Endothelial cell of umbilical vein (primary cell): Measurements from ENCODE around the gene TEX12. TPM values are rescaled to one million over a fixed set of nuclear protein-coding genes. Genes with fewer than 3 reads are reported as not detected.

ENCODE experiments used
- BruUV-seq: library from RNA; stranded (reverse); fragments of 400-500 nt; replicated peaks from 2 replicates; lab custom pipeline; 2021; lab: Mats Ljungman, UMichigan
- CTCF ChIA-PET: fragments of 300-600, 350-600 bp; sonication (Branson Sonifier 250); formaldehyde crosslinking; loops from one replicate; lab custom pipeline; 2021; ENCODE audit warnings: antibody characterized with exemption, inconsistent platforms; lab: Charles Lee
- POLR2A ChIA-PET: fragments of 300-600, 350-600 bp; sonication (Branson Sonifier 250); formaldehyde crosslinking; loops from one replicate; lab custom pipeline; 2021; ENCODE audit warnings: antibody characterized with exemption, inconsistent platforms; lab: Charles Lee
- DNase-seq: peaks from one replicate; pipeline ENCODE4 v3.0.0-alpha.2; 2011; ENCODE audit warnings: low read depth, low spot score
- FAIRE-seq: peaks from 2 replicates; lab custom pipeline; 2011; peaks lifted over from hg19 to GRCh38; lab: Jason Lieb, UNC
- H2AFZ ChIP-seq: 2 replicates; pipeline ENCODE4 v1.6.0; 2012; ENCODE audit warnings: low read depth, low read length, control low read depth, inconsistent platforms
- H3K27ac ChIP-seq: 2 replicates; pipeline ENCODE4 v1.5.1; 2011; ENCODE audit warnings: low read depth, mild to moderate bottlenecking, control low read depth, low read length, moderate library complexity; ENCODE audit not compliant: insufficient read depth
- H3K27me3 ChIP-seq, 2 experiments: 2 replicates each; pipeline versions ENCODE4 v1.6.0 to v1.6.1; 2011; ENCODE audit warnings: low read length in 2 of 2, mixed read lengths in 1 of 2; ENCODE audit not compliant: control insufficient read depth in 2 of 2, insufficient read depth in 2 of 2
- H3K36me3 ChIP-seq, 2 experiments: 2 replicates in 1 of 2; 3 replicates in 1 of 2; pipeline ENCODE4 v1.5.1; 2011; ENCODE audit warnings: low read length in 2 of 2, mild to moderate bottlenecking in 1 of 2, moderate library complexity in 1 of 2; ENCODE audit not compliant: control insufficient read depth in 2 of 2, insufficient read depth in 2 of 2; ENCODE audit errors: extremely low read depth in 1 of 2
- H3K4me1 ChIP-seq: 3 replicates; pipeline ENCODE4 v1.5.1; 2011; ENCODE audit warnings: mild to moderate bottlenecking, low read length; ENCODE audit not compliant: control insufficient read depth, insufficient read depth; ENCODE audit errors: extremely low read depth
- H3K4me2 ChIP-seq: 2 replicates; pipeline ENCODE4 v1.6.1; 2011; ENCODE audit warnings: low read length, control low read depth, mixed read lengths; ENCODE audit not compliant: insufficient read depth
- H3K4me3 ChIP-seq, 3 experiments: fragments of 200-600 bp in 1 of 3; sonication (generic), shearing (Covaris generic) in 1 of 3; replicated peaks in 1 of 3; 2 replicates each; pipeline ENCODE4 v1.5.1; 2011 to 2016; ENCODE audit warnings: control low read depth in 3 of 3, low read length in 3 of 3, mild to moderate bottlenecking in 2 of 3, inconsistent platforms in 1 of 3, low read depth in 1 of 3, moderate library complexity in 1 of 3; ENCODE audit not compliant: insufficient read depth in 1 of 3
- H3K79me2 ChIP-seq: 2 replicates; pipeline ENCODE4 v1.6.0; 2012; ENCODE audit warnings: low read length, inconsistent platforms; ENCODE audit not compliant: control insufficient read depth, insufficient read depth
- H3K9ac ChIP-seq: replicated peaks from 2 replicates; pipeline ENCODE3; 2011; ENCODE audit warnings: low read length, control low read depth; ENCODE audit not compliant: insufficient read depth; ENCODE audit errors: extremely low read depth
- H3K9me1 ChIP-seq: replicated peaks from 3 replicates; pipeline ENCODE4 v1.6.0; 2011; ENCODE audit warnings: mild to moderate bottlenecking, low read length; ENCODE audit not compliant: control insufficient read depth, insufficient read depth; ENCODE audit errors: extremely low read depth
- H3K9me3 ChIP-seq: replicated peaks from 2 replicates; pipeline ENCODE4 v1.5.1; 2012; ENCODE audit warnings: low read length, inconsistent platforms; ENCODE audit not compliant: control insufficient read depth, insufficient read depth
- H4K20me1 ChIP-seq: replicated peaks from 2 replicates; pipeline ENCODE3; 2011; ENCODE audit warnings: mild to moderate bottlenecking, low read length; ENCODE audit not compliant: control insufficient read depth, insufficient read depth; ENCODE audit errors: extremely low read depth
- EZH2 ChIP-seq: IDR thresholded peaks from 2 replicates; pipeline ENCODE4 v1.6.1; 2012; ENCODE audit warnings: borderline replicate concordance, low read depth, mild to moderate bottlenecking, moderate library complexity, low read length, inconsistent platforms; ENCODE audit not compliant: severe bottlenecking
- GATA2 ChIP-seq: IDR thresholded peaks from 2 replicates; pipeline ENCODE4 v1.7.0; 2011; ENCODE audit warnings: low read depth, mild to moderate bottlenecking, moderate library complexity, mixed read lengths, low read length; ENCODE audit not compliant: insufficient read length, insufficient read depth
- JUN ChIP-seq: IDR thresholded peaks from 2 replicates; pipeline ENCODE4 v1.6.1; 2011; ENCODE audit warnings: borderline replicate concordance, low read depth; ENCODE audit not compliant: insufficient read length, insufficient read depth
- MYC ChIP-seq: IDR thresholded peaks from one replicate; pipeline ENCODE4 v1.6.1; 2011; ENCODE audit warnings: mild to moderate bottlenecking, low read depth, low read length
- POLR2A ChIP-seq: IDR thresholded peaks from 2 replicates; pipeline ENCODE4 v1.6.1; 2012; ENCODE audit warnings: low read depth, mild to moderate bottlenecking, control low read depth, low read length
- POLR2AphosphoS5 ChIP-seq: IDR thresholded peaks from 2 replicates; pipeline ENCODE4 v1.6.1; 2012; ENCODE audit warnings: low read depth, mild to moderate bottlenecking, control low read depth, low read length, moderate library complexity; ENCODE audit not compliant: insufficient read depth
- dilution Hi-C: fragments of 300-500 bp; cut with MboI; formaldehyde crosslinking; loops from one replicate; pipeline ENCODE4 v1.15.0; 2019; ENCODE audit warnings: low sequenced_read_pairs; ENCODE audit not compliant: extremely low pct_ligation_motif_present
- intact Hi-C: fragments of 100-400 bp; cut with micrococcal nuclease; formaldehyde crosslinking; loops from one replicate; pipeline ENCODE4 v1.10.0; 2022
- polyA plus RNA-seq, 4 experiments: library from polyadenylated mRNA; depleted of rRNA in 3 of 4; stranded (reverse) in 3 of 4; unstranded in 1 of 4; fragments of >200 nt; gene quantifications; 2 replicates each; pipeline versions ENCODE4 v1.2.1 to v1.2.3, GENCODE V29; 2011 to 2012; ENCODE audit warnings: missing spikeins in 1 of 4
- total RNA-seq: library from RNA; stranded (reverse); gene quantifications from 2 replicates; pipeline ENCODE4 v1.2.3, GENCODE V29; 2021
- TF ChIP-seq, protein P1 (sequence below): IDR thresholded peaks from 2 replicates; pipeline ENCODE4 v1.6.1; 2011; ENCODE audit not compliant: insufficient read depth, insufficient read length
- TF ChIP-seq, protein P2 (sequence below), 2 donors: IDR thresholded peaks; 1 replicate in 1 of 2; 2 replicates in 1 of 2; pipeline ENCODE4 v1.5.1; 2011; ENCODE audit warnings: low read length in 2 of 2, mild to moderate bottlenecking in 2 of 2, moderate library complexity in 2 of 2, control low read depth in 1 of 2, inconsistent platforms in 1 of 2, low read depth in 1 of 2; ENCODE audit not compliant: insufficient read depth in 1 of 2; ENCODE audit errors: extremely low read depth in 1 of 2

Gene TEX12
- total and polyA plus RNA-seq, 2 donors (not counting 3 experiments of a cell fraction or from before 2014, with no cell fraction given): 0.46 TPM; not detected in 1

DNA sequence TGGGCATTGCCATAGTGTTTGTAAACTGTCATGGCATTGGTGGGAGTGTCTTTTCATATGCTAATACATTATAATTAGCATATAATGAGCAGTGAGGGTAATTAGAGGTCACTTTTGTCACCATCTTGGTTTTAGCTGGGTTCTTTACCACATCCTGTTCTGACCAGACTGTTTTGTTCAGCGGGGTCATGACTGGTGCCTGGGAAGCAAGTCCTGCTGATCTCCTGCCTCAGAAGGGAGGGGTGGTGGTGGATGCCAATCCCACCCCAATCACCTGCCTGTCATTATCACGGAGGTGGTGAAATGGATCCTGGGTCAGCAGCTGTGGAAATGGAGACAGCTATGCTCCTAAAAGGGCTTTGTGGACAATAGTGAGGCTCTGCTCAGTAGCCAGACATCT, 34.4 kb upstream of the TEX12 start:
- CTCF ChIA-PET: interaction anchor here (1.0 to 2.8 kb wide), 3 partner anchors 19 to 43 kb away, joined by 3 to 9 read pairs (median 3); partner anchors contain the start of gene BCO2

More for the DNA sequence above, 34.4 kb upstream of the TEX12 start:
- Histone ChIP-seq H3K9me1 (no peaks in the 10 kb centered on the region), H2AFZ (no peak overlapping the region), H3K9ac (no peak overlapping the region), H3K27ac (no peak overlapping the region), H4K20me1 (no peaks in the 10 kb centered on the region), H3K79me2 (no peaks in the 10 kb centered on the region), H3K36me3 (no peaks in the 10 kb centered on the region), H3K4me1 (peaks cover 10% of the 10 kb centered on the region), H3K9me3 (no peaks in the 10 kb centered on the region), H3K27me3 (no peaks in the 10 kb centered on the region), H3K4me3 (no peak overlapping the region), H3K4me2 (no peak overlapping the region)
- BruUV-seq: no TSS peak
- POLR2A ChIA-PET: no interaction called here
- dilution Hi-C loops: no loop called here
- DNase-seq: no peak
- FAIRE-seq: no peak
- no peak for TF ChIP-seq JUN
- TF ChIP-seq POLR2A: no peak
- TF ChIP-seq, protein P1, sequence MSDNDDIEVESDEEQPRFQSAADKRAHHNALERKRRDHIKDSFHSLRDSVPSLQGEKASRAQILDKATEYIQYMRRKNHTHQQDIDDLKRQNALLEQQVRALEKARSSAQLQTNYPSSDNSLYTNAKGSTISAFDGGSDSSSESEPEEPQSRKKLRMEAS: no peak
- no peak for TF ChIP-seq EZH2
- TF ChIP-seq, protein P2, sequence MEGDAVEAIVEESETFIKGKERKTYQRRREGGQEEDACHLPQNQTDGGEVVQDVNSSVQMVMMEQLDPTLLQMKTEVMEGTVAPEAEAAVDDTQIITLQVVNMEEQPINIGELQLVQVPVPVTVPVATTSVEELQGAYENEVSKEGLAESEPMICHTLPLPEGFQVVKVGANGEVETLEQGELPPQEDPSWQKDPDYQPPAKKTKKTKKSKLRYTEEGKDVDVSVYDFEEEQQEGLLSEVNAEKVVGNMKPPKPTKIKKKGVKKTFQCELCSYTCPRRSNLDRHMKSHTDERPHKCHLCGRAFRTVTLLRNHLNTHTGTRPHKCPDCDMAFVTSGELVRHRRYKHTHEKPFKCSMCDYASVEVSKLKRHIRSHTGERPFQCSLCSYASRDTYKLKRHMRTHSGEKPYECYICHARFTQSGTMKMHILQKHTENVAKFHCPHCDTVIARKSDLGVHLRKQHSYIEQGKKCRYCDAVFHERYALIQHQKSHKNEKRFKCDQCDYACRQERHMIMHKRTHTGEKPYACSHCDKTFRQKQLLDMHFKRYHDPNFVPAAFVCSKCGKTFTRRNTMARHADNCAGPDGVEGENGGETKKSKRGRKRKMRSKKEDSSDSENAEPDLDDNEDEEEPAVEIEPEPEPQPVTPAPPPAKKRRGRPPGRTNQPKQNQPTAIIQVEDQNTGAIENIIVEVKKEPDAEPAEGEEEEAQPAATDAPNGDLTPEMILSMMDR (IDR thresholded peaks at IDR 0.05; ENCODE audit: extremely low read depth in 1 of 2, insufficient read depth in 1 of 2, low read depth in 1 of 2, low read length in 2 of 2): no peak
- no peak for TF ChIP-seq GATA2
- no peak for TF ChIP-seq MYC
- no peak for TF ChIP-seq POLR2AphosphoS5
- intact Hi-C loops: no loop called here
